Adrenal gland (tissue), 5 donors: ENCODE results near the gene CDH12.

Experiments used
- CTCF ChIP-seq, 6 experiments: fragments of 450-650 bp in 4 of 6; fragments of 200-600 bp in 2 of 6; sonication (generic) in 1 of 6; IDR thresholded peaks; 1 replicate in 5 of 6; 2 replicates in 1 of 6; pipeline versions ENCODE4 v1.5.1 to v1.8.0; 2016 to 2021; ENCODE audit warnings: antibody characterized with exemption in 6 of 6, mild to moderate bottlenecking in 2 of 6, moderate library complexity in 1 of 6
- POLR2A ChIP-seq, 2 donors: fragments of 450-650 bp; IDR thresholded peaks; one replicate each; pipeline ENCODE4 v1.6.1; 2017; ENCODE audit warnings: antibody characterized with exemption in 2 of 2, mild to moderate bottlenecking in 2 of 2, moderate library complexity in 1 of 2
- donor health status: DM: no; HTN: no; CAD: no.

GRCh38 chr5:22531986-22532385, 321.2 kb downstream of the CDH12 start:
- no peak for TF ChIP-seq CTCF (IDR thresholded peaks at IDR 0.05)
- no peak for TF ChIP-seq POLR2A (IDR thresholded peaks at IDR 0.05)
